Hematopoietic multipotent progenitor cell treated with erythropoietin and hydrocortisone succinate and interleukin-3 and kit ligand, for 8 days (in vitro differentiated cells): ENCODE measurements around the gene HASPIN.

ENCODE experiments used
- DNase-seq: peaks from one replicate; pipeline ENCODE4 v3.0.0-alpha.2; 2015

HASPIN gene

DNA sequence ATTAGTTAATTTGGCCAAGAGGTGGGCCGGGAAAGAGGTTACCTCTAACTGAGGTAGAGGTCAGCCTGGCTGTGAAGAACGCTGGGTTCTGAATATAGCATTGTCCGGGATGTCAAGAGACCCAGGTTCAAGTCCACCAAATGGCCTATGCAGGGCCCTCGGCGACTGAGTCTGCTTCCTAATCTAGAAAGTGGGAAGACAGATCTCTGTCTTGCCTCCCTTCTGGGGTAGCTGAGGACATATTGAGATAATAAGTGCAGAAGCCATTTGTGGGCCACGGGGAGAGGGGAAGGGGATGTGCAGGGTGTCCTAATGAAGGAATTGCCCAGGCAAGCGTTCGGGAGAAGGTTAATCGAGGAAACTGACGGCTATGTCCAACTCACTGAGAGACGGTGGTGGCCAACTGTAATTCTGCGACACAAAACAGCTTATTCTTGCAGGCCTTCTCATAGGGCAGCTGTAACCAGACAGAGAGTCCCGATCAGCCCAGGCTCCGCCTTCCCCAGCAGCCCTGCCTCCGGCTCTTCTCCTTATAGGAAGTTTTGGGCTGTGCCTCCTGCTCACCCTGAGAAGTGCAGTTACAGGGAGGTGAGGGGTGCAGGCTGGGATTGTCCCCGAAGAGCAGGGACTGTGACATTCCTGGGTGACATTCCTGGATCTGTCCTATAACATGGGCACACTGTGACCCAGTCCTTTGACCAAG is 15.9 kb downstream of the HASPIN start:
- no peak for DNase-seq

DNA sequence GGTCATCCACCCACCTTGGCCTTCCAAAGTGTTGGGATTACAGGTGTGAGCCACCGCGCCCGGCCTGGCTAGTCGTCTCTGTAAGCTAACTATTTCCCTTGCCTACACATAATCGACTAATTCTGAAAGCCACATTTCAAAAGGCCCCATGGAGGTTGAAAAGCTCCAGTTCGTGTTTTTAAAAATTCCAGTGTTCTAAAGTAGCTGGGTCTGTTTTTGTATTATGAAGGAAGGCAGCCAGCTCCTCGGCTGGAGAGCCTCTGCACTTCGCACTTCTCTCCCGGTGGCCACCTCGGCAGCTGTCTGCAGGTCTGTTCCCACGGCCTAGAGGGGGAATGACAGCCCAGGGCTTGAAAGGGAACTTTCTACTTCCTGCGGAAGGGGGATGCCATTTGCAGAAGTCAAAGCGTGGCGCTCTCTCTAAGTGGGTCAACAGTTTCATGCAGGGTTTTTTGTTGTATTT is 16.9 kb downstream of the HASPIN start:
- DNase-seq, result no peak

DNA sequence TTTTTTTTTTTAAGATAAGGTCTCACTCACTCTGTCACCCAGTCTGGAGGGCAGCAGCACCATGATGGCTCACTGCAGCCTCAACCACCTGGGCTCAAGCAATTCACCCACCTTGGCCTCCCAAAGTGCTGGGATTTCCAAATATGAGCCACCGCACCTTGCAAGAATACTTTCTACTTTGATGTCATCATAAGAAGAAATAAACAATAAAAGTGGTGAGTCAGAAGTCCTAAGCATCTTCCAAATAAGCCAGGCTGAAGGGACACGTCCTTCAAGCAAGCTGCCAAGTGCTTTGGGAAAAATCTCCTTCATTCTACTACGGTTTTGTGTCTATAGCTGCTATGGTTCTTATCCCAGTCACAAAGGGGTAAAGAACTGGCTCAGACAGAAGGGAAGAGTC is 20.3 kb downstream of the HASPIN start:
- no peak for DNase-seq

DNA sequence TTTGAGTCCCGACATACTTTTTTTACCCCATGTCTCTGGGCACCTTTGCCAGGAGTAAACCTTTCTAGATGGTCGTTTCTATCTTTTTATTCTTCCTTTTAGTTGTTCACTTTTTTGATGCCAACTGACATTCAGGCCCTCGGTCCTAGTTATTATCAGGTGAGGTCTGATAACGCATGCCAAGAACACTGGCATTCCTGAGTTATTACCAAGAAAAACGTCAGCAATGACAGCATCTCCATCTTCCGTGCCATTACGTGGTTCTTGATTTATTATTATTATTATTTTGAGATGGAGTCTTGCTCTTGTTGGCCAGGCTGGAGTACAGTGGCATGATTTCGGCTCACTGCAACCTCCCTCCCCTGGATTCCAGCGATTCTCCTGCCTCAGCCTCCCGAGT is 21.4 kb downstream of the HASPIN start:
- no peak for DNase-seq

DNA sequence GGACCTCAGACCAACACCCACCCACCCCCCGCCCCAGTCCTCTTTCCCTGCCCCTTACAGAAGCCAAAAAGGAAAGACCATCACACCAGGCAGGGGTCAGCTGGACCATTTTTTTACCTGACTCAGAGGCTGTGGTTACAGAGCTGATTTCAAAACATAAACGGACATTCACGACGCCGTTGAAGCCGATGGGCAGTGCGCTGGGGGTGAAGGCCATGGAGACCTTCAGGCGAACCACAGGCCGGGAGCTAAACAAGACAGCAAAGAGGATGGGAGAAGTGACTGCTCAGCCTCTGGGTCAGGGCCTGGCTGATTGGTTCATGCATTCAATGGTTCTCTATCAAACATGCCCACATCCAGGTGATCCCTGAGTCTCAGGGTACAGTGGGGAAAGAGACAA is 24.1 kb downstream of the HASPIN start:
- DNase-seq, result no peak

DNA sequence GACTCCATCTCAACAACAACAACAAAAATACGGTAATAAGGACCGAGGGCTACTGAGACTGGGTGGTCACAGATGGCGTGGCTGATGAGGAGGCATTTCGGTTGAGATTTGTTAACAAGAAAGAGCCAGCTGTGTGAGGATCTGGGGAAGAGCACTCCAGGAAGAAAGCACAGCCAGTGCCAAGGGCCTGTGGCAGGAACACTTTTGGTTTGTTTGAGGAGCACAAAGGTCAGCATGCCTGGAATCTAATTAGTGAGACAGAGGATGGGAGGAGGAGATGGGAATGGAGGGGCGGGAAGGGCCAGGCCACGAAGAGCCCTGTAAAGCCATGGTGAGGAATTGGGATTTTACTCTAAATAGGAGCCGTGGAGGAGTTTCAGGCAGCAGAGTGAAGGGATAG is 24.9 kb downstream of the HASPIN start:
- DNase-seq, result no peak

DNA sequence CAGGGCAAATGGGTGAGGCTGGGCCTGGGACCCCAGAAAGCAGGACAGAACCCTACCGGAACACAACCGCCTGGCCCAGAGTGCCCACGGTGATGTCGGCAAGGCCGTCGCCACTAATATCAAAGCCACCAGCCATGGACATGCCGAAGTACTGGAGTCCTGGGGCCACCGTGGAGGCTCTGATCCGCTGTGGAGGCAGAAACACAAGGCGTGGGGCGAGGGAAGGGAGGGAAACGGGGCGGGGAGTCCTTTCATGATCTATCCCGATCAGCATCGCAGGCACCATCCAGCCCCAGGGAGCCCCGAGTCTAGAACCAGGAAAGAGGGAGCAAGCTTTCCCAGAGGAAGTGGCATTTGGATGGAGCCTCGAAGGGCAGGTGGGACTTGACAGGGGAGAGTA is 26.6 kb downstream of the HASPIN start:
- DNase-seq, result no peak

DNA sequence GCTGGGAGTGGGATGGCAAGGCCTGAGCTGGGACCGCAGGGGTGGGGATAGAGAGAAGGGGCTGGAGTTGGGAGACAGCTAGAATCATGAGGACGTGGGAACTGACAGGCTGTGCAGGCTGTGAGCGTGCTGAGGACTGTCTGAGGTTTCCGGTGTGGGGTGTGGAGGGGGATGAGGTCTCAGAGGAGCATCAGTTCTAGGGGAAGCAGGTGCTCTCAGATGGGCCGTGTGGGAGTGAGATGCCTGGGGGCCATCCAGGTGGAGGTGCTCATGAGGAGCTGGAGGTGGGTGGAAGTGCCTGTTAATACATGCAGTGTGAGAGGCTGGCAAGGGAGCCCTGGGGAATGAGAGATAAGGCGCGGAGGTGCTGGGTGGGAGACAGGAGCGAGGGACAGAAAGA is 27.2 kb downstream of the HASPIN start:
- no peak for DNase-seq

DNA sequence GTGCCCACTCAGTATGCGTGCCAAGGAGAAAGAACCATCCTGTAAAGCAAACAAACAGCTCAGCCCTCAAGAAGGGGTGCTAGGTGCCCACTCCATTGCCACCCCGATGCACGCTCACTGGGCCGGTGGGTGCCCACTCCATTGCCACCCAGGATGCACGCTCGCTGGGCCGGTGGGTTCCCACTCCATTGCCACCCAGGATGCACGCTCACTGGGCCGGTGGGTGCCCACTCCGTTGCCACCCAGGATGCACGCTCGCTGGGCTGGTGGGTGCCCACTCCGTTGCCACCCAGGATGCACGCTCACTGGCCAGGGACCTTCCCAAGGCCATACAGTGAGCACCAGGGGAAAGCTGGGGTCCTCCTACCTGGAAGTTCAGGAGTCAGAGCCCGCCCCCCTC is 28.1 kb downstream of the HASPIN start:
- no peak for DNase-seq

DNA sequence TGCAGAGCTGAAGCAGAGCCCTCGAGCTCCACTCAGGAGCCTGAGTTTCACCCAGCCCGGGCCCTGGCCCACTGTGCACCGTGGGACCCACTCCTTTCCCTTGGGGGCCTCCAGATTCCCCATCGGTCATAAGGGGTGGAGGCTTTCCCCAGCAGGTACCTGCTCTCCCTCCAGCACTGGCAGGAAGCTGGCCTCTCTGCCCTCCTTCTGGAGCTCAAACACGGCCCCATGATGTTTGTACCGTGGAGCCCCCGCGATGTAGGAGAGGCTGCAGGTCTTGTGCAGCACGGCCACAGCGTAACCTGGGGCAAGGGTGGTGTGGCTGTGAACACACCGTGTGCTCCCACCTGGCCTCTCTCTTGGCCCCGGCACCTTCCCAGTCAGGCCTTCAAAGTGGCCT is 29.9 kb downstream of the HASPIN start:
- no peak for DNase-seq

DNA sequence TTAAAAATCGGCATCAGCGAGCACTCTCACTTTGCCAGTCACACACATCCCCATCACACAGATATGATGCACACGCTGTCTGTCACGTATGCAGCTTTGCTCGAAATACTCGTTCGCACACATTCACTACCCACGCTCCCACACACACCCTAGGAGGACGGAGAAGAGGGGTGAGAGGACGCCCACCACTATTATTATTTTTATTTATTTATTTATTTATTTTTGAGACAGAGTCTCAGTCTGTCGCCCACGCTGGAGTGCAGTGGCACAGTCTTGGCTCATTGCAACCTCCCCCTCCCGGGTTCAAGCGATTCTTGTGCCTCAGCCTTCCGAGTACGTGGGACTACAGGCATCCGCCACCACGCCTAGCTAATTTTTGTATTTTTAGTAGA is 30.4 kb downstream of the HASPIN start:
- no peak for DNase-seq

DNA sequence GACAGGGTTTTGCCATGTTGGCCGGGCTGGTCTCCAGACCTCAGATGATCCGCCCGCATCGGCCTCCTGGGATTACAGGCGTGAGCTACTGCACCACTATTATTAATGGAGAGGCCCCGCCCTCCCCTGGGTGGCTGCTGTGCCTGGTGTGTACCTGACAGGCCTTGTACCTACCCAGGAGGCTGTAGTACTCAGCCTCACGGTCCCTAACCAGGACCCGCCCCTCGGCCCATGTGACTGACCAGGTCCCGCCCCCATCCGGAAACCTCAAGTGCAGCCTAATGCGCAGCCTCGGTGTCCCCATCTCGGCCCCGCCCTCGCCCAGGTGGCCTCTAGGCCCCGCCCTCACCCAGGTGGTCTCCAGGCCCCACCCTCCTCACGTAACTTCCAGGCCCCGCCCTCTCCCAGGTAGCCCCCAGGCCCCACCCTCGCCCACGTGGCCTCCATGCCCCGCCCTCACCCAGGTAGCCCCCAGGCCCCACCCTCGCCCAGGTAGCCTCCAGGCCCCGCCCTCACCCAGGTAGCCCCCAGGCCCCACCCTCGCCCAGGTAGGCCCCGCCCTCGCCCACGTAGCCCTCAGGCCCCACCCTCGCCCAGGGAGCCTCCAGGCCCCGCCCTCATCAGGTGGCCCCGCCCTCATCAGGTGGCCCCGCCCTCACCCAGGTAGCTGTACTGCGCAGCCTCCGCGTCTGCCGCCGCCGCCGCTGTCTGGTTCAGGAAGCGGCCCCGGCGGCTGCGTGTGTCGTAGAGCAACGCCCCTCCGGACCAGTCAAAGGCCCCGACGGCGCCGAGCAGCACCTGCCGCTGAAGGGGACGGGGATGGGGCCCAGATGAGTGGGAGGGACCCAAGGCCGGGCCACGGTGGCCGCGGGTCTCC is 31.0 kb downstream of the HASPIN start:
- DNase-seq, result peak; percentile 45

DNA sequence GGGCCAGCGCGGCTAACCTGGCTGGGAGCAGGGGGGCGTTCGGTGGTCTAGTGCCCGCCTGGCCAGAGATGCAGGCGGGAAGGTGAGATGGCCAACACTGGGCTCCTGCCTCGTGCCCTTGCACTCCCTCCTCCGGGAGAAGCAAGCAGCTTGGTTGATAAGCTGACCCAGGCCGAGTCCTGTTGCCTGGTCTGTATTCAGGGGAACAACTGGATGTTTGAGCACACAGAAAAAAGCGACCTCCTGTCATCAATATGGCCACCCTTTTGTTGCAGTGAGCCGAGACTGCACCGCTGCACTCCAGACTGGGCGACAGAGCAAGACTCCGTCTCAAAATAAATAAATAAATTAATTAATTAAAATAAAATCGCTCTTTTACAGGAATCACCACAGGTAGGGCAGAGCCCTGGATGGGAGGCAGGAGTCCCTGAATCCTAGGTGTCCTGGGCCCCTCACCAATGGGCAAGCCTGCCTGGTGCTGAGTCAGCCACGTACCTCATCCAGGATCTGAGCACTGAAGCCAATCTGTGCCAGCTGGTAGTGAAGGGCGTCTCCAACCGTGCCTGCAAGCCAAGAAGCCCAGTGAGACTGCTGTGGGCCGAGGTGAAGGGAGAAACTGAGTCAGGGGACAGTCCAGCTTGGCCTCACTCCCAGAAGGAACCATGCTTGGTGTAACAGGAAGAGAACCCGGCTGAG is 31.8 kb downstream of the HASPIN start:
- no peak for DNase-seq

DNA sequence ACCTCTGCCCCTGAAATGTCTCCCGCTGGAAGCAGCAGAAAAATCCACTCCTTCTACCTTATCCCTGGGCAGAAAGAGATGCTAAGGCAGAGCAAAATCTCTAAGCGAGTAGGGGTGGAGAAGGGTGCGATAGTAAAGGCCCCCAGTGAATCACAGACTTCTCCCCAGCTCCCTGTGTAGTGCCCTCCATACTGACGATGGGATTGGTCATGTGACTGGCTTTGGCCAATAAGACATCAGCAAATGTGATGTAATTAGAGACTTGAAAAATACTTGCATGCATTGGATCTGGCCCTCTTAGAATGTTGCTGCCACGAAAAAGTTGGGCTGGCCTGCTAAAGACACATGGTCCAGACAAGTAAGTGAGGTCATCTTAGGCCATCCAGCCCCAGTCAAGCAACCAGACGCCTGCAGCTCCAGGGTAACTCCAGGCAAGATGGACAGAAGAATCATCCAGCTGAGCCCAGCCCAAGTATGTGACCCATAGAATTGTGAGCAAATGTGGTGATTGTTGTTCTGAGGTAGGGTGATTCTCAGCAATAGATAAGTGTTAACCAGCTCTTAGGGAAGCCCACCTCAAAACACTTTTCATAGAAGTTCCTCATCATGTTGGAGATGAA is 36.0 kb downstream of the HASPIN start:
- no peak for DNase-seq

DNA sequence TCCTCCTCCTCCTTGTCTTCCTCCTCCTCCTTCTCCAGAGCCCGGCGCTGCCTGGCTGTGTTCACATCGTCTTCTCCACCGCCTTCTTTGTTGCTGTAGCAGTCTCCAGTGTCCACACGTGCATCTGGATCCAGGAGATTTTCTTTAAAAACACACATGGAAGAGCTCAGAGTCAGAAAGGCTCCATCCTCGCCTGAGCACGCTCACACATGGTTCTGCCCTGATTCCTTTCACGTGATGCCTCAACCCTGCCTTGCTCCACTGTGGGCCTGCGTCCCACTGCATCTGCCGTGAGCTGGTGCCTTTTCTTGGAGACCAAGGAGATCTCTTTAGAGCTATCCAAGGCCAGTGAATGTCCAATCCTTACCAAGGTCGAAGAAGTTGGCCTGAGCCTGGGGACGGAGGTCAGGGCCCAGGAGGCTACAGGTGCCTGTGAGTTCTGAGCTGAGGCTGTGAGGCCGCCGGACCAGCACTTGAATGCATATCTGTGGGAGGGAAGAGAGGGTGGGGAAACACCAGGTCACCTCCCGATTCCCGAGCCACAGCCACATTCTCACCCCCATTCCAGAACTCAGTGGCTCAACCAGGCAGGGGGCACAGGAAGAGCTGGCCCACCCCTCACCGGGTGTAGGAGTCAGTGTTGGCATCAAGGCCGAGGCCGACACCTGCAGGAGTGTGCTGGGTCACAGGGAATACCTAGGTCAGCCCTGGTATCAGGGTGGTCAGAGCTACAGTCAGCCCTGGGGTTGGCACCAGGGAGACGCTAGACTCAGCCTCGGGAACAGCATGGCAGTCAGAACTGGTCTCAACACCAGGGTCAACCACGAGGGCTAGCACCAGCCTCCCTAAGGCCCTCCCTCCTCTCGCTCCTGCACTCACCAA is 37.6 kb downstream of the HASPIN start:
- DNase-seq, result no peak

DNA sequence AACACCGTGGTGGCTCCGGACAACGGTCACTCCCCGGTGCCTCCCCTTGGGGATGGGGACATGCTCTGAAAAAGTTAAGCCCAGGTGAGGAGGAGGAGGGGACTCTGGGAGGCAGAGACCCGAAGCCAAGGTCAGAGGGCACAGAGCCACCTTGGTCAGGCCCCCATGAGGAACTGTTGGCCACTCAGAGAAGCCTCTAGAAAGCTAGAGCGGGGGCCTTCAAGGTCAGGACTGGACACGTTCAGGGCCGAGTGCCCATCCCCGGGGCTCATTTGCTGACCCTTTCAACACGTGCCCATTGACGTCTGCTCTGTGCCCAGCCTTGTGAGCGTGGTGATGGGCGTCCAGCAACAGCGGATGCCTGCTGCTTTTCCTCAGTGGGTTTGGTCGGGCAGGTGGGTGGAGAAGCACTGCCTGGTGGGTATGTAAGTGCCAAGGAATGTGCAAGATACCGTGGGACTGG is 38.2 kb downstream of the HASPIN start:
- no peak for DNase-seq

DNA sequence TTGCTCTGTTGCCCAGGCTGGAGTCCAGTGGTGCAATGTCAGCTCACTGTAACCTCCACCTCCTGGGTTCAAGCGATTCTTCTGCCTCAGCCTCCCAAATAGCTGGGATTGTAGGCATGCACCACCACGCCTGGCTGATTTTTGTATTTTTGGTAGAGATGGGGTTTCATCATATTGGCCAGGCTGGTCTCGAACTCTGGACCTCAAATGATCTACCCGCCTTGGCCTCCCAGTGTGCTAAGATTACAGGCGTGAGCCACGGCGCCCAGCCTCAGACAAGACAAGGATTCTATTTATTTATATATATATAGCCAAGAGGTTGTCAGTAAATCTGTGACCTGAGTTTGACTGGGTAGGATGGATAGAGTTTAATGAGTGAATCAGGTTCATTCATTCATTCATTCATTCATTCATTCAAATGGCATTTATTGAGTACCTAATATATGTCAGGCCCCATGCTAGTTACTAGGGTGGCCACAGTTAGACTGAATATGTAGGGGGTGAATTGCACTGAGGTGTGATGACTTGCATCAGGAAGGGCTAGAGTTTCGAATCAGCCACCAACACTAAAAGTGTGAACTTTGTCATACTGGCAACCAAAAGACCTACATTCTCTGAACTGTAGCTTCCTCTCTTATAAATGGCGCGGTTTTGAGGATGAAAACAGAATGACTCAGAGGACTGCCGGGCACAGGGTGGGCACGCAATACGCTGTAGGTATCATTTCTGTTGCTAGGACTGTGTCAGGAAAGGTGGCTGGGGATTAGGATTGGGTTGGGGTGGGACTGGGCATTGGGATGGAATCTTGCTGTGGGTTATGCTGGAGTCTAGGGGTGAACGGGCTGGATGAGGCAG is 39.4 kb downstream of the HASPIN start:
- no peak for DNase-seq

DNA sequence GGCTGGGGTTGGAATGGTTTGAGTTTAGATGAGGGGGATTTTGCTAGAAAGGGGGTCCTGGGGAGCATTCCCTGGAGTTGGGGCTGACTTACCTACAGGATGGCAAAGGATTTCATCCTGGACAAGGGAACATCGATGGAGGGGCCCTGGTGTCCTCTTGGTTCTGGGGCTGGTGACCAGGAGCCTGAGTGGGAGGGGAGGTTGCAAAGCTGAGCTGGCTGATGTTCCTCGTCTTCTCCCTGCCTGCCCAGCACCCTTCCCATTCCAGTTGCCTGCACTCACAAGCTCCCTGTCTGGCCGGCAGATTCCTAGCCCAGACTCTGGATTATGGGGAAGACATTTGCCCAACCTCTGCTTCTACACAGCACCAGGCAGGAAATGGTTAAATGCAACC is 40.1 kb downstream of the HASPIN start:
- DNase-seq, result no peak

DNA sequence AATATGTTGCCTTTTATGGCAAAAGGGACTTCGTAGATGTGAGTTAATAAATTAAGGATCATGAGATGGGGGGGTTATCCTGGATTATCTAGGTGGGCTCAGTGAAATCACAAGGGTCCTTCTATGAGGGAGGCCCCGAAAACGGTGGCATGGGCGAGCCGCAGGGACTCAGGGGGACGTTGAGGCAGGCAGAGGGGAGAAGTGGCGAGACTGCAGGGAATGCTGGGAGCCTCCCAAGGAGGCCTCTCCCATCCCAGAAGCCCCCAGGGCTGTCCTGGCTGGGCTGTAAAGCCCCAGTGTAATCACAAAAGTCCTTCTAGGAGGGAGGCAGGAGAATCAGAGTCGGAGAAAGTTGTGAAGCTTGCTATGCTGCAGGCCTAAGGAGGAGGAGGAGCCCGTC is 42.3 kb downstream of the HASPIN start:
- no peak for DNase-seq

DNA sequence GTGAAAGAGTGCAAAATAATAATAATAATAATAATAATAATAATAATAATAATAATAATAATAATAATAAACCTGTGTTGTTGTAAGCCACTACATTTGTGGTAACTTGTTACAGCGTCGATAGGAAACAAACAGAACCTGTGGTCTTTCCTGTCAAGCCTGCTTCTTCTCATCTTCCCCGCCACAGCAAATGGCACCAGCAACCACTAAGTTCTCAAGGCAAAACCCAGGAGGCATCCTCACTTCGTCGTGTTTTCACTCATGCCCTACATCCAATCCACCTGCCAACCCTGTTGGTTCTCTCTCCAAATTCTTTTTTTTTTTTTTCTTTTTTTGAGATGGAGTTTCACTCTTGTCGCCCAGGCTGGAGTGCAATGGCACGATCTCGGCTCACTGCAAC is 43.1 kb downstream of the HASPIN start:
- DNase-seq, result no peak

DNA sequence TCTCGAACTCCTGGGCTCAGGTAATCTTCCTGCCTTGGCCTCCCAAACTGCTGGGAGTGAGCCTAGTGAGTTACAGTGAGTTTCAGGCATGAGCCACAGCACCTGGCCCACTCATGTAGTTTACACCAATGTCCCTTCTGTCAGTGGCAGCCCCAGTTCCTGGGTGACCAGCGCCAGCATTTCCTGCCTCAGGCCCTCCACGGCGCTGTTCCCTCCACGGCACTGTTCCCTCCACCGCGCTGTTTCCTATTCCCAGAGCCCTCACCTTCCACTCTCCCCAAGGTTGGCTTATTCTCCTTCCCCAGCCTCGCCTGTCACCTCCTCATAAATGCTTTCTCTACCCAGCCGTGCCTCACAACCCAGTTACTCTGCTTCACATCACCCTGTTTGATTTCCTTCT is 44.6 kb downstream of the HASPIN start:
- DNase-seq, result no peak
